HG02938 (cell line): ENCODE measurements around the gene STAG2.
A peak's percentile ranks its signal among the peaks of the same experiment; 100 is the strongest.
"Not testable (repeated sequence)": the region's sequence is repeated elsewhere in the genome, so short reads cannot be mapped to it uniquely, and the experiment has no call there.

Experiments
- ATAC-seq: cut with Tn5 transposase; IDR thresholded peaks from one replicate; pipeline ENCODE4 v1.9.1; 2021; ENCODE audit warnings: mild to moderate bottlenecking, moderate library complexity; ENCODE audit not compliant: unreplicated experiment

The STAG2 gene

GRCh38 chrX:124030520-124030919, 69.0 kb downstream of the STAG2 start:
- ATAC-seq, result peak; percentile 95

GRCh38 chrX:124033821-124034220, 72.3 kb downstream of the STAG2 start:
- no peak for ATAC-seq

GRCh38 chrX:124035657-124036056, 74.2 kb downstream of the STAG2 start:
- no peak for ATAC-seq

- no peak for ATAC-seq
These were observed 80.5 kb downstream of the STAG2 start for GRCh38 chrX:124042042-124042441.

GRCh38 chrX:124045109-124045508, 83.6 kb downstream of the STAG2 start:
- ATAC-seq, result no peak

- ATAC-seq, result not testable (repeated sequence)
These were observed 122.9 kb downstream of the STAG2 start for GRCh38 chrX:124084417-124084816.

GRCh38 chrX:124085063-124085462, 123.6 kb downstream of the STAG2 start:
- ATAC-seq, result no peak

- no peak for ATAC-seq
These were observed 124.9 kb downstream of the STAG2 start for GRCh38 chrX:124086411-124086810.

GRCh38 chrX:124087000-124087746, 125.7 kb downstream of the STAG2 start:
- no peak for ATAC-seq

- no peak for ATAC-seq
These were observed 131.7 kb downstream of the STAG2 start for GRCh38 chrX:124093222-124093621.

- no peak for ATAC-seq
These were observed 135.6 kb downstream of the STAG2 start for GRCh38 chrX:124097116-124097515.

- no peak for ATAC-seq
These were observed 136.6 kb downstream of the STAG2 start for GRCh38 chrX:124098089-124098488.

GRCh38 chrX:124103966-124104365, 142.5 kb downstream of the STAG2 start:
- no peak for ATAC-seq

- ATAC-seq, result not testable (repeated sequence)
These were observed 143.0 kb downstream of the STAG2 start for GRCh38 chrX:124104512-124104911.

GRCh38 chrX:124113621-124114600, 152.4 kb downstream of the STAG2 start:
- no peak for ATAC-seq

- ATAC-seq, result no peak
These were observed 155.8 kb downstream of the STAG2 start for GRCh38 chrX:124117325-124117724.

GRCh38 chrX:124125471-124125870, 164.0 kb downstream of the STAG2 start:
- no peak for ATAC-seq

- no peak for ATAC-seq
These were observed 166.0 kb downstream of the STAG2 start for GRCh38 chrX:124127496-124127895.

- not testable (repeated sequence) for ATAC-seq
These were observed 170.9 kb downstream of the STAG2 start for GRCh38 chrX:124132437-124132836.

GRCh38 chrX:124145749-124146148, 184.2 kb downstream of the STAG2 start:
- no peak for ATAC-seq

GRCh38 chrX:124151195-124151594, 189.7 kb downstream of the STAG2 start:
- ATAC-seq, result no peak
